ENCODE results near the gene PRKCB. TPM values are rescaled to one million over a fixed set of nuclear protein-coding genes. Genes with fewer than 3 reads are reported as not detected.

PRKCB gene
- total RNA-seq = 10 to 100 TPM; 77.8 to 81.0 TPM

DNA sequence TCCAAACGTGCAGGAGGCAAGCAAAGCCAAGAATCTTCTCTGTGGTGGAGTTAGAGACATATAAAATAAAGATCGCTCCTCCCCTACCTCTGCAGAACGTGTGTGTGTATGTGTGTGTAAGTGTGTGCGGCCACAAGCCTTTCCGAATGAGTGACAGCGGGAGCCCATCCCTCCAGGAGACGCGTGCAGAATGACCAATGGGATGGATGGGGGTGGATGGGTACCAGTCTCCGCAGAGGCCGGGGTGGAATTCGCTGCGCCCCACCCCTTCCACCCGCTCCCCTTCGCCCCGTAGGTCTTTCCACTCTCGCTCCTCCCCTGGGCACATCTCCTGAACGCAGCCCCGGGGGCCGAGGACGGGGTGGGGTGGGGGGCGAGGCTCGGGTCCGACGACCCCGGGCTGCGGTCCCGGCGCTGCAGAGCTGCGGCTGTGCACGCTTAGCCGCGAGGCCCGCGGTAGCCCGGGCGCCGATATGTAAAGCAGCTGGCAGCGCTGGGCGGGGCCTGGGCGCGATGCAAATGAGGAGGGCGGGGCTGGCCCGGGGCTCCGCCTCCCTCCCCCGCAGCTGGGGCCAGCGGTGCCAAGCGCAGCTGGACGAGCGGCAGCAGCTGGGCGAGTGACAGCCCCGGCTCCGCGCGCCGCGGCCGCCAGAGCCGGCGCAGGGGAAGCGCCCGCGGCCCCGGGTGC is at the start of gene PRKCB:
TSS of gene PRKCB (plus strand) at position 594 of the 688 bp plus-strand sequence.
- peak within 1 kb of the TSS; percentile 96 for H3K4me3 Mint-ChIP-seq
- ChIA-PET CTCF (interaction anchor here (1.0 kb wide), 3 partner anchors 11 to 28 kb away, joined by 3 read pairs; no protein-coding TSS in a partner anchor), POLR2A (no interaction called here)
- H3K9me3 Mint-ChIP-seq = peaks cover 8% of the 10 kb centered on the region
- DNase-seq = peak; percentile 89
- peaks cover 66% of the 10 kb centered on the region for H3K4me1 Mint-ChIP-seq
- peaks cover 3% of the 10 kb centered on the region for H3K27me3 Mint-ChIP-seq
- peak within 1 kb of the TSS; percentile 84 for H3K27ac Mint-ChIP-seq
- peaks cover 36% of the 10 kb centered on the region for H3K36me3 Mint-ChIP-seq (ENCODE audit: low read depth)

DNA sequence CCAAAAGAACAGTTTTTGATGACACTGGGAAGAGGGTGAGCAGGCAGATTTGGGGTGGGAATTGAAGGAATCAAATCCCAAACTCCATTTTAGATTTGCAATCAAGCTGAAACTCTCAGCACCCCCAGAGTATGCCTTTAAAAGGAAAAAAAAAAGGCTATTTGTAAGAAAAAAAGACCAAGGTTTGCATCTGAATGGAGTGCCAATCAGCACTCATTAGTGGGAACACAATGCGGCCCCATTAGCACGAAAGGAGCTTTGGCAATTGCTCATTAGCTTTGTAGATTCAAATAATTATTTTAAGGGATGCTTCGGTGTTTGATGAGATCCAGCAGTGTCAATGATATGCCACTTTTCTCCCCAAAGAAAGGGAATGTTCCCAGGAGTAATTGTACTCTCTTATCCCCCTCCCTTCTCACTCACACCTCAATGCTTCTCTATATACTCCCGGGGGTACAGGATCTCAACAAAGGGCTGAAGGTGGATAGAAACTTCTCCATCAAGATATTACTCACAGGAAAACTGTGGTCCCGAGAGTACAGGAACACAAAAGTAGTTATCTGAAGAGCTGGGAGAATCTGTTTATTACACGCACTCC is 48.7 kb upstream of the PRKCB start:
- ChIA-PET CTCF (interaction anchor here (0.6 to 3.1 kb wide), 3 partner anchors 10 to 649 kb away, joined by 3 to 8 read pairs (median 4); no protein-coding TSS in a partner anchor), POLR2A (no interaction called here)
- no peaks in the 10 kb centered on the region for H3K36me3 Mint-ChIP-seq (ENCODE audit: low read depth)
- no peaks in the 10 kb centered on the region for H3K4me1 Mint-ChIP-seq
- H3K9me3 Mint-ChIP-seq = no peaks in the 10 kb centered on the region
- H3K27ac Mint-ChIP-seq = no peak overlapping the region
- H3K27me3 Mint-ChIP-seq = peaks cover 10% of the 10 kb centered on the region
- no peak overlapping the region for H3K4me3 Mint-ChIP-seq
- DNase-seq = no peak

GRCh38 chr16:23788685-23789084 is 47.1 kb upstream of the PRKCB start:
- Mint-ChIP-seq H3K27ac (no peak overlapping the region), H3K9me3 (no peaks in the 10 kb centered on the region), H3K4me3 (no peak overlapping the region), H3K27me3 (peaks cover 7% of the 10 kb centered on the region), H3K4me1 (no peaks in the 10 kb centered on the region), H3K36me3 (ENCODE audit: low read depth) (no peaks in the 10 kb centered on the region)
- ChIA-PET CTCF (interaction anchor here (3.1 kb wide), 1 partner anchor 9 kb away, joined by 8 read pairs; no protein-coding TSS in a partner anchor), POLR2A (no interaction called here)
- DNase-seq = no peak

DNA sequence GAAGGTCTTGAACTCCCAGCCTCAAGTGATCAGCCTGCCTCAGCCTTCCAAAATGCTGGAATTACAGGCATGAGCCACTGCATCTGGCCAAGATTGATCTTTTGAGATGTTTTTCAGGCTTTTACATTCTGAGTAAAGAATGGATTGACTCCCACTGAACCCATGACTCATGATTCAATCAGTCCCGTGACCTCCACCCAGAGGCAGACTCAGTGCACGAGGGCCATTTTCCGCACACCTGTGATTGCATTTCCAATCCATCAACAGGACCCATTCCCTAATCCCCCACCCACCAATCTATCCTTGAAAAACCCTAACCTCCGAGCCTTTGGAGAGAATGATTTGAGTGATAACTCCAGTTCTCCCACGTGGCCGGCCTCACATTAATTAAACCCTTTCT is 40.4 kb upstream of the PRKCB start:
- Mint-ChIP-seq H3K36me3 (ENCODE audit: low read depth) (no peaks in the 10 kb centered on the region), H3K27me3 (peaks cover under 1% of the 10 kb centered on the region), H3K4me3 (no peak overlapping the region), H3K4me1 (no peaks in the 10 kb centered on the region), H3K27ac (no peak overlapping the region), H3K9me3 (no peaks in the 10 kb centered on the region)
- DNase-seq = no peak
- CTCF ChIA-PET = no interaction called here
- POLR2A ChIA-PET = no interaction called here

- ChIA-PET POLR2A (no interaction called here), CTCF (interaction anchor here (1.2 to 1.9 kb wide), 4 partner anchors 9 to 239 kb away, joined by 3 to 11 read pairs (median 6); no protein-coding TSS in a partner anchor)
- H3K4me3 Mint-ChIP-seq = no peak overlapping the region
- H3K27ac Mint-ChIP-seq = no peak overlapping the region
- peaks cover 3% of the 10 kb centered on the region for H3K27me3 Mint-ChIP-seq
- H3K4me1 Mint-ChIP-seq = no peaks in the 10 kb centered on the region
- no peaks in the 10 kb centered on the region for H3K36me3 Mint-ChIP-seq (ENCODE audit: low read depth)
- no peak for DNase-seq
- no peaks in the 10 kb centered on the region for H3K9me3 Mint-ChIP-seq
These were observed 38.8 kb upstream of the PRKCB start for GRCh38 chr16:23796941-23797340.

DNA sequence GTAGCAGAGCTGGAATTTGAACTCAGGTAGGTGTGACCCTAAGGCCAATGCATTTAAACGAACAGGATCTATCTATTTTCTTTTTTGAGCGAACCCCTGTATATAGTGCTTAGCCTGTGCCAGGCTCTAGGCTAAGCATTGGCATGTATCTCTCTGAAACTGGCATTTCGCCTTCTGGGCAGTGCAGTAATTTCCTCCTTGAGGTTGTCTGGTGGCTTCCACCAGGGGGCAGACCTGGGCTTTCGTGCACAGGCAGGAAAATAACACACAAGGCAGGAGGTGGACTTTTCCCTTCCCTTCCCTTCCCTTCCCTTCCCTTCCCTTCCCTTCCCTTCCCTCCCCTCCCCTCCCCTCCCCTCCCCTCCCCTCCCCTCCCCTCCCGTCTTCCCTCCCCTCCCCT is 34.4 kb upstream of the PRKCB start:
- ChIA-PET CTCF (interaction anchor here (1.1 to 1.8 kb wide), 6 partner anchors 11 to 704 kb away, joined by 3 to 6 read pairs (median 4); no protein-coding TSS in a partner anchor), POLR2A (no interaction called here)
- peak; percentile 81 for DNase-seq
- no peak overlapping the region for H3K4me3 Mint-ChIP-seq
- H3K4me1 Mint-ChIP-seq = peaks cover 12% of the 10 kb centered on the region
- peaks cover 3% of the 10 kb centered on the region for H3K27me3 Mint-ChIP-seq
- H3K9me3 Mint-ChIP-seq = no peaks in the 10 kb centered on the region
- H3K36me3 Mint-ChIP-seq (ENCODE audit: low read depth) = no peaks in the 10 kb centered on the region
- H3K27ac Mint-ChIP-seq = no peak overlapping the region

DNA sequence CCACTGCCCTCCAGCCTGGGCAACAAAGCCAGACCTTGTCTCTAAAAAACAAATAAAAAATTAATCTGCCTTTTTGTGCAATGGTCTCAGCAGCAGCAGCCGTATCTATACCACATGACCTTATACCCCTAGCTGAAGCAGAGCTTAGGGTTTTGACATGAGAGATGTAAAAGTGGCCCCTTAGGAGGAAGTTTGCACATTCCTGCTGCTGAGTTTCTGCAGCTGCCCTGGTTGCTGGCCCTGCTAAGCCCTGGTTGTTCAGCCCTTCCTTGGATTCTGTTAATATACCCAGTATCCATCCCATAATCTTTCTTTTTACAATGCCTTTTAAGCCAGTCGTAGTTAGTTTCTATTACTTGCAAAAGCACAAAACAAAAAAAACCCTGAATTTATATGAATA is 33.0 kb upstream of the PRKCB start:
- H3K27me3 Mint-ChIP-seq = peaks cover 7% of the 10 kb centered on the region
- H3K9me3 Mint-ChIP-seq = no peaks in the 10 kb centered on the region
- no peak for DNase-seq
- peaks cover 12% of the 10 kb centered on the region for H3K4me1 Mint-ChIP-seq
- no peak overlapping the region for H3K4me3 Mint-ChIP-seq
- H3K27ac Mint-ChIP-seq = no peak overlapping the region
- ChIA-PET POLR2A (no interaction called here), CTCF (interaction anchor here (0.6 to 2.9 kb wide), 9 partner anchors 12 to 725 kb away, joined by 3 to 12 read pairs (median 3); no protein-coding TSS in a partner anchor)
- no peaks in the 10 kb centered on the region for H3K36me3 Mint-ChIP-seq (ENCODE audit: low read depth)

- Mint-ChIP-seq H3K36me3 (ENCODE audit: low read depth) (no peaks in the 10 kb centered on the region), H3K27ac (no peak overlapping the region), H3K27me3 (peaks cover 7% of the 10 kb centered on the region), H3K9me3 (no peaks in the 10 kb centered on the region), H3K4me1 (peaks cover 12% of the 10 kb centered on the region), H3K4me3 (no peak overlapping the region)
- POLR2A ChIA-PET = no interaction called here
- CTCF ChIA-PET = interaction anchor here (0.6 to 2.9 kb wide), 15 partner anchors 9 to 725 kb away, joined by 3 to 12 read pairs (median 3); no protein-coding TSS in a partner anchor
- DNase-seq = peak; percentile 80
These were observed 32.1 kb upstream of the PRKCB start for GRCh38 chr16:23803591-23804123.

DNA sequence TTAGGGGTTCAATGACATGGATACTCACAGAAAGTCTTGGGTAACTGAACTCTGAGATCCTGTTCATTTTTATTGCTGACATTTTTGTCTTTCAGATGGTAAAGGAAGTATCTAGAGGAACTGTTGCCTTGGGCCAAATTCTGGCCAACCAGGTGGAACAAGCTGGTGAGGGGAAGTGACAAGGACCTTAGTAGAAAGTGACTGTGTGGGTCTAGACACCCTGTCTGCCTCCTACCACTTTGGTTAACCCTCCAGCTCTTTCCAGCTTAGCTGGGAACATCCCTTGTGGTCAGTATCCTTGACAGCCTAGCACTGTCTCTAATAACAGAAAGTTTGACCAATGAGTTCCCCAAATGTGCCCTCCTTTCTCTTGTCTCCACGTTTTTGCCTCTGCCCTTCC is 28.8 kb upstream of the PRKCB start:
- CTCF ChIA-PET = interaction anchor here (1.4 kb wide), 1 partner anchor 20 kb away, joined by 6 read pairs; no protein-coding TSS in a partner anchor
- POLR2A ChIA-PET = no interaction called here
- Mint-ChIP-seq H3K27me3 (peaks cover 18% of the 10 kb centered on the region), H3K27ac (no peak overlapping the region), H3K9me3 (no peaks in the 10 kb centered on the region), H3K4me3 (no peak overlapping the region), H3K36me3 (ENCODE audit: low read depth) (no peaks in the 10 kb centered on the region), H3K4me1 (peaks cover 12% of the 10 kb centered on the region)
- DNase-seq = no peak

DNA sequence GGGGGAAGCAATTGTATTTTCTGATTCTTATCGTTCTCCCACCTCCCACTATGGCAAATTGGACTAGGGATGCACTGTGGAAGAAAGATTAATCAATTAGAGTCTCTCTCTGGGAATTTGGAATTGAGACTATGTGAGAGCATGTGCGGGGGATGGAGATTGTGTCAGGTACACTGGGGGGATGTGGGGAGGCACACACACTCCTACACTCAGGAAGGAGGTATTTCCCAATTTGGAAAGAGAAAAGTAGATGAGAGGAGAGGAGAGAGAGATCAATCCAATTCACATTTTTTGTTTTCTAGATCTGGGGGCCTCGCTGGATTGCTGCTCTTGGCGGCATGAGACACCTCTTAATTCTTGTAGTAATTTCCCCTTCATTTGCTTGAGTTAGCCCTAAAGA is 14.3 kb upstream of the PRKCB start:
- Mint-ChIP-seq H3K27me3 (peaks cover 11% of the 10 kb centered on the region), H3K27ac (no peak overlapping the region), H3K4me3 (no peak overlapping the region), H3K9me3 (no peaks in the 10 kb centered on the region), H3K36me3 (ENCODE audit: low read depth) (no peaks in the 10 kb centered on the region), H3K4me1 (peaks cover 14% of the 10 kb centered on the region)
- ChIA-PET CTCF (no interaction called here), POLR2A (no interaction called here)
- DNase-seq = no peak

- peaks cover 20% of the 10 kb centered on the region for H3K4me1 Mint-ChIP-seq
- POLR2A ChIA-PET = no interaction called here
- no peak for DNase-seq
- no peaks in the 10 kb centered on the region for H3K9me3 Mint-ChIP-seq
- H3K4me3 Mint-ChIP-seq = no peak overlapping the region
- CTCF ChIA-PET = no interaction called here
- peaks cover 9% of the 10 kb centered on the region for H3K27me3 Mint-ChIP-seq
- no peaks in the 10 kb centered on the region for H3K36me3 Mint-ChIP-seq (ENCODE audit: low read depth)
- H3K27ac Mint-ChIP-seq = no peak overlapping the region
These were observed 13.7 kb upstream of the PRKCB start for GRCh38 chr16:23821875-23822688.

GRCh38 chr16:23823475-23824384 is 12.1 kb upstream of the PRKCB start:
- H3K36me3 Mint-ChIP-seq (ENCODE audit: low read depth) = peaks cover 4% of the 10 kb centered on the region
- CTCF ChIA-PET = interaction anchor here (1.2 kb wide), 1 partner anchor 12 kb away, joined by 3 read pairs; the partner anchor contains the start of gene PRKCB
- H3K4me3 Mint-ChIP-seq = no peak overlapping the region
- peaks cover 29% of the 10 kb centered on the region for H3K4me1 Mint-ChIP-seq
- H3K9me3 Mint-ChIP-seq = peaks cover 5% of the 10 kb centered on the region
- H3K27ac Mint-ChIP-seq = no peak overlapping the region
- POLR2A ChIA-PET = no interaction called here
- peaks cover 4% of the 10 kb centered on the region for H3K27me3 Mint-ChIP-seq
- DNase-seq = no peak

Measured in activated CD4-positive, alpha-beta T cell treated with anti-CD3 and anti-CD28 coated beads, Interleukin-2, amount 10 ng/mL, durations not matched to agents 7 days and 5 days (primary cell).